Ovary (tissue), 3 donors: ENCODE results near the gene MT1X.

Experiments used
- EP300 ChIP-seq: sonication (generic); formaldehyde crosslinking; IDR thresholded peaks from one replicate; pipeline ENCODE4 v1.6.1; 2017; ENCODE audit warnings: antibody characterized with exemption
- POLR2A ChIP-seq: fragments of 450-650 bp; IDR thresholded peaks from one replicate; pipeline ENCODE4 v1.6.1; 2017; ENCODE audit warnings: antibody characterized with exemption, mild to moderate bottlenecking, moderate library complexity
- TF ChIP-seq, protein P1 (sequence below), 3 donors: fragments of 450-650 bp in 2 of 3; fragments of 200-600 bp in 1 of 3; IDR thresholded peaks; one replicate each; pipeline versions ENCODE4 v1.5.1 to v1.8.0; 2016 to 2022; ENCODE audit warnings: antibody characterized with exemption in 3 of 3, mild to moderate bottlenecking in 1 of 3
- donor health status: DM: no; HTN: no; CAD: no.

GRCh38 chr16:56633535-56633934 lies 48.7 kb upstream of the MT1X start:
- TF ChIP-seq EP300 (no peak), POLR2A (no peak)
- TF ChIP-seq, protein P1, sequence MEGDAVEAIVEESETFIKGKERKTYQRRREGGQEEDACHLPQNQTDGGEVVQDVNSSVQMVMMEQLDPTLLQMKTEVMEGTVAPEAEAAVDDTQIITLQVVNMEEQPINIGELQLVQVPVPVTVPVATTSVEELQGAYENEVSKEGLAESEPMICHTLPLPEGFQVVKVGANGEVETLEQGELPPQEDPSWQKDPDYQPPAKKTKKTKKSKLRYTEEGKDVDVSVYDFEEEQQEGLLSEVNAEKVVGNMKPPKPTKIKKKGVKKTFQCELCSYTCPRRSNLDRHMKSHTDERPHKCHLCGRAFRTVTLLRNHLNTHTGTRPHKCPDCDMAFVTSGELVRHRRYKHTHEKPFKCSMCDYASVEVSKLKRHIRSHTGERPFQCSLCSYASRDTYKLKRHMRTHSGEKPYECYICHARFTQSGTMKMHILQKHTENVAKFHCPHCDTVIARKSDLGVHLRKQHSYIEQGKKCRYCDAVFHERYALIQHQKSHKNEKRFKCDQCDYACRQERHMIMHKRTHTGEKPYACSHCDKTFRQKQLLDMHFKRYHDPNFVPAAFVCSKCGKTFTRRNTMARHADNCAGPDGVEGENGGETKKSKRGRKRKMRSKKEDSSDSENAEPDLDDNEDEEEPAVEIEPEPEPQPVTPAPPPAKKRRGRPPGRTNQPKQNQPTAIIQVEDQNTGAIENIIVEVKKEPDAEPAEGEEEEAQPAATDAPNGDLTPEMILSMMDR (IDR thresholded peaks at IDR 0.05): no peak
